Lower leg skin (tissue), 3 donors: ENCODE results near the gene PCDHA13.

Source experiments
- CTCF ChIP-seq, 3 donors: fragments of 450-650 bp; IDR thresholded peaks; one replicate each; pipeline ENCODE4 v1.5.1; 2016; ENCODE audit warnings: antibody characterized with exemption in 3 of 3, mild to moderate bottlenecking in 3 of 3, moderate library complexity in 2 of 3
- POLR2A ChIP-seq, 2 donors: fragments of 450-650 bp; IDR thresholded peaks; one replicate each; pipeline ENCODE4 v1.6.1; 2016 to 2017; ENCODE audit warnings: antibody characterized with exemption in 2 of 2, mild to moderate bottlenecking in 1 of 2, moderate library complexity in 1 of 2

DNA sequence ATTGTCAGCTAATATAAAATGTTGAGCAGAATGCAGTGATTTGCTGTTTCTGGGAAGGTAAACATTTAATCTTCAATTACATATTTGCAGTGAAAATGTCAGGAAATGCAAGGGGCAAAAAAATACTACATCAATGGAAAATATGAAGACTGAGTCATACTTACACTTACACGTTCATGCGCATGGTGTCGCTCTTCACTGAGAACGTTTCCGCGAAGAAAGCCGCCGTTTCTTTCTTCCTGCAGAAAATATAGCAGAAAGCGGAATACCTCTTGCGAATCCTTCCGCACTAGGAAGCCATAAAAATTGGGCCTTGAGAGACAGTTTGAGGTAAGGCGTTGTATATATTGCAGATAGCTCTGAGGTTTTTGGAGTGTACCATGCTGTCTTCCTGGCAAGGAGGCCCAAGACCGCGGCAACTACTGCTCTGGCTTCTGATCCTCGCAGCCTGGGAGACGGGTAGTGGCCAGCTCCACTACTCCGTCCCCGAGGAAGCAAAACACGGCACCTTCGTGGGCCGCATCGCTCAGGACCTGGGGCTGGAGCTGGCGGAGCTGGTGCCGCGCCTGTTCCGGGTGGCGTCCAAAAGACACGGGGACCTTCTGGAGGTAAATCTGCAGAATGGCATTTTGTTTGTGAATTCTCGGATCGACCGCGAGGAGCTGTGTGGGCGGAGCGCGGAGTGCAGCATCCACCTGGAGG, at the start of gene PCDHA13:
- TF ChIP-seq CTCF (IDR thresholded peaks at IDR 0.05) (no peak), POLR2A (IDR thresholded peaks at IDR 0.05) (no peak)
